WTC11 (cell line): Measurements from ENCODE around the gene MYBPHL. TPM values are rescaled to one million over a fixed set of nuclear protein-coding genes. Genes with fewer than 3 reads are reported as not detected.

Experiments
- ATAC-seq: fragments of 200-7000 bp; cut with Tn5 transposase; 2 replicates; pipeline ENCODE4 v1.10.0; 2021; ENCODE audit warnings: mild to moderate bottlenecking, moderate library complexity
- CTCF ChIA-PET: fragments of 300-600 bp; sonication (Branson Sonifier 250); formaldehyde crosslinking; loops from one replicate; lab custom pipeline; 2021; ENCODE audit warnings: antibody characterized with exemption; lab: Charles Lee
- POLR2A ChIA-PET: fragments of 350-600 bp; sonication (Branson Sonifier 250); formaldehyde crosslinking; loops from one replicate; lab custom pipeline; 2021; ENCODE audit warnings: antibody characterized with exemption; lab: Charles Lee
- DNase-seq: peaks from one replicate; pipeline ENCODE4 v3.0.0; 2021; ENCODE audit warnings: low spot score
- H3K27ac Mint-ChIP-seq: 2 replicates; pipeline ENCODE4 v1.8.0; 2021; ENCODE audit warnings: mixed read lengths
- H3K27me3 Mint-ChIP-seq: 2 replicates; pipeline ENCODE4 v1.8.0; 2021; ENCODE audit warnings: low read depth, mild to moderate bottlenecking, moderate library complexity, mixed read lengths
- H3K36me3 Mint-ChIP-seq: 2 replicates; pipeline ENCODE4 v1.8.0; 2021; ENCODE audit warnings: mixed read lengths
- H3K4me1 Mint-ChIP-seq: 2 replicates; pipeline ENCODE4 v1.8.0; 2022; ENCODE audit warnings: mixed read lengths
- H3K4me3 Mint-ChIP-seq: 2 replicates; pipeline ENCODE4 v1.8.0; 2021; ENCODE audit warnings: mild to moderate bottlenecking, moderate library complexity, mixed read lengths
- H3K9me3 Mint-ChIP-seq: 2 replicates; pipeline ENCODE4 v1.8.0; 2021; ENCODE audit warnings: mixed read lengths
- ESRRA ChIP-seq: sonication (generic); formaldehyde crosslinking; IDR thresholded peaks from 2 replicates; pipeline ENCODE4 v1.8.1; 2022; ENCODE audit warnings: mild to moderate bottlenecking, missing genetic modification reagents, borderline replicate concordance
- FOXK1 ChIP-seq: sonication (generic); formaldehyde crosslinking; IDR thresholded peaks from 2 replicates; pipeline ENCODE4 v1.8.0; 2022; ENCODE audit warnings: mild to moderate bottlenecking, moderate library complexity, missing genetic modification reagents
- FOXP1 ChIP-seq: sonication (generic); formaldehyde crosslinking; IDR thresholded peaks from 2 replicates; pipeline ENCODE4 v1.8.0; 2022; ENCODE audit warnings: missing genetic modification reagents, mild to moderate bottlenecking, moderate library complexity, borderline replicate concordance
- JUN ChIP-seq: sonication (generic); formaldehyde crosslinking; IDR thresholded peaks from 2 replicates; pipeline ENCODE4 v1.8.0; 2023; ENCODE audit warnings: mild to moderate bottlenecking, missing genetic modification reagents
- KAT7 ChIP-seq: sonication (generic); formaldehyde crosslinking; IDR thresholded peaks from 2 replicates; pipeline ENCODE4 v1.8.1; 2023; ENCODE audit warnings: missing genetic modification reagents, mild to moderate bottlenecking, borderline replicate concordance
- MYBL2 ChIP-seq: sonication (generic); formaldehyde crosslinking; IDR thresholded peaks from 2 replicates; pipeline ENCODE4 v1.8.1; 2023; ENCODE audit warnings: mild to moderate bottlenecking, moderate library complexity, missing genetic modification reagents
- NR3C1 ChIP-seq: sonication (generic); formaldehyde crosslinking; conservative IDR thresholded peaks from 2 replicates; pipeline ENCODE4 v1.8.1; 2023; ENCODE audit warnings: low read depth, mild to moderate bottlenecking, missing genetic modification reagents
- PRRX2 ChIP-seq: fragments of 250-450 bp; sonication (Bioruptor Pico); IDR thresholded peaks from 2 replicates; pipeline ENCODE4 v1.8.0; 2021; ENCODE audit warnings: mild to moderate bottlenecking
- RORB ChIP-seq: fragments of 250-450 bp; sonication (Bioruptor Pico); IDR thresholded peaks from 2 replicates; pipeline ENCODE4 v1.9.0; 2021; ENCODE audit warnings: mild to moderate bottlenecking
- SMAD3 ChIP-seq: sonication (generic); formaldehyde crosslinking; IDR thresholded peaks from 2 replicates; pipeline ENCODE4 v1.8.0; 2022; ENCODE audit warnings: missing genetic modification reagents, mild to moderate bottlenecking, borderline replicate concordance
- TEAD1 ChIP-seq: sonication (generic); formaldehyde crosslinking; IDR thresholded peaks from 2 replicates; pipeline ENCODE4 v1.8.0; 2022; ENCODE audit warnings: mild to moderate bottlenecking, missing genetic modification reagents
- ZNF232 ChIP-seq: sonication (generic); formaldehyde crosslinking; IDR thresholded peaks from 2 replicates; pipeline ENCODE4 v1.8.0; 2022; ENCODE audit warnings: mild to moderate bottlenecking, missing genetic modification reagents
- ZNF263 ChIP-seq: sonication (generic); formaldehyde crosslinking; IDR thresholded peaks from 2 replicates; pipeline ENCODE4 v1.8.1; 2022; ENCODE audit warnings: low read depth, mild to moderate bottlenecking, moderate library complexity, missing genetic modification reagents
- total RNA-seq: library from RNA; stranded (reverse); gene quantifications from 3 replicates; pipeline ENCODE4 v1.2.3, GENCODE V29; 2021
- TF ChIP-seq, protein P1 (sequence below): sonication (generic); formaldehyde crosslinking; conservative IDR thresholded peaks from 2 replicates; pipeline ENCODE4 v1.8.1; 2023; ENCODE audit warnings: mild to moderate bottlenecking, low read depth, missing genetic modification reagents, moderate library complexity
- TF ChIP-seq, protein P2 (sequence below): sonication (generic); formaldehyde crosslinking; IDR thresholded peaks from 2 replicates; pipeline ENCODE4 v1.8.0; 2022; ENCODE audit warnings: missing genetic modification reagents
- TF ChIP-seq, protein P3 (sequence below): sonication (generic); formaldehyde crosslinking; IDR thresholded peaks from 2 replicates; pipeline ENCODE4 v1.8.1; 2023; ENCODE audit warnings: mild to moderate bottlenecking, missing genetic modification reagents
- TF ChIP-seq, protein P4 (sequence below): sonication (generic); formaldehyde crosslinking; IDR thresholded peaks from 2 replicates; pipeline ENCODE4 v1.8.0; 2022; ENCODE audit warnings: mild to moderate bottlenecking, missing genetic modification reagents
- TF ChIP-seq, protein P5 (sequence below): fragments of 200-600 bp; IDR thresholded peaks from 2 replicates; pipeline ENCODE4 v1.8.0; 2022; ENCODE audit warnings: antibody characterized with exemption

MYBPHL gene
- total RNA-seq, 1 experiment from 2014 or later = 1.2 TPM

DNA sequence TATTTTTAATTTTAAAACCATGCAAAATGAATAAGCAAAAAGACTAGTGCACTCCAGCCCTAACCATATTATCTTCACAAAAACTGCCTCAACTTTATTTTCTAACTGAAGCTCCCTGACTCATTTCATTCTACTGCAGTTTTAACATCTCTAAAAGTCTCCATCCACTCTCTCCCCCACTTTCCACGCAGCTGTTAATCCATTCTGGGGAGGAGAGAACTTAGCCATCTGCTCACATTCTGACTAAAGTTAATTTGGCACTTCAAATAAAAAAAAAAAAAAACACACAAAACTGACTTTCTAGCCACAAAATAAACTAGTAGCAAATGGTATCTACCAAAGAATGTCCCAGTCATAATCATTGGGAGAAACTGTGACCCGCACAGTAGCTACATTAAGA, 5.4 kb upstream of the MYBPHL start:
- peaks cover 31% of the 10 kb centered on the region for H3K36me3 Mint-ChIP-seq
- ChIA-PET CTCF (interaction anchor here (0.6 kb wide), 1 partner anchor 87 kb away, joined by 3 read pairs; no protein-coding TSS in a partner anchor), POLR2A (no interaction called here)
- H3K27ac Mint-ChIP-seq = no peak overlapping the region
- no peak overlapping the region for H3K4me3 Mint-ChIP-seq
- H3K27me3 Mint-ChIP-seq = no peaks in the 10 kb centered on the region
- no peaks in the 10 kb centered on the region for H3K9me3 Mint-ChIP-seq
- ATAC-seq (no peak), DNase-seq (no peak)
- TF ChIP-seq, protein P1, sequence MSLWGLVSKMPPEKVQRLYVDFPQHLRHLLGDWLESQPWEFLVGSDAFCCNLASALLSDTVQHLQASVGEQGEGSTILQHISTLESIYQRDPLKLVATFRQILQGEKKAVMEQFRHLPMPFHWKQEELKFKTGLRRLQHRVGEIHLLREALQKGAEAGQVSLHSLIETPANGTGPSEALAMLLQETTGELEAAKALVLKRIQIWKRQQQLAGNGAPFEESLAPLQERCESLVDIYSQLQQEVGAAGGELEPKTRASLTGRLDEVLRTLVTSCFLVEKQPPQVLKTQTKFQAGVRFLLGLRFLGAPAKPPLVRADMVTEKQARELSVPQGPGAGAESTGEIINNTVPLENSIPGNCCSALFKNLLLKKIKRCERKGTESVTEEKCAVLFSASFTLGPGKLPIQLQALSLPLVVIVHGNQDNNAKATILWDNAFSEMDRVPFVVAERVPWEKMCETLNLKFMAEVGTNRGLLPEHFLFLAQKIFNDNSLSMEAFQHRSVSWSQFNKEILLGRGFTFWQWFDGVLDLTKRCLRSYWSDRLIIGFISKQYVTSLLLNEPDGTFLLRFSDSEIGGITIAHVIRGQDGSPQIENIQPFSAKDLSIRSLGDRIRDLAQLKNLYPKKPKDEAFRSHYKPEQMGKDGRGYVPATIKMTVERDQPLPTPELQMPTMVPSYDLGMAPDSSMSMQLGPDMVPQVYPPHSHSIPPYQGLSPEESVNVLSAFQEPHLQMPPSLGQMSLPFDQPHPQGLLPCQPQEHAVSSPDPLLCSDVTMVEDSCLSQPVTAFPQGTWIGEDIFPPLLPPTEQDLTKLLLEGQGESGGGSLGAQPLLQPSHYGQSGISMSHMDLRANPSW = no peak
- TF ChIP-seq MYBL2 (CRISPR knock-in tag) (no peak), FOXK1 (CRISPR knock-in tag) (no peak), ZNF263 (CRISPR knock-in tag) (no peak), ZNF232 (no peak), JUN (no peak), KAT7 (CRISPR knock-in tag) (no peak), TEAD1 (CRISPR knock-in tag) (no peak), RORB (CRISPR knock-in tag) (no peak), PRRX2 (CRISPR knock-in tag) (no peak), SMAD3 (CRISPR knock-in tag) (no peak)
- TF ChIP-seq, protein P2, sequence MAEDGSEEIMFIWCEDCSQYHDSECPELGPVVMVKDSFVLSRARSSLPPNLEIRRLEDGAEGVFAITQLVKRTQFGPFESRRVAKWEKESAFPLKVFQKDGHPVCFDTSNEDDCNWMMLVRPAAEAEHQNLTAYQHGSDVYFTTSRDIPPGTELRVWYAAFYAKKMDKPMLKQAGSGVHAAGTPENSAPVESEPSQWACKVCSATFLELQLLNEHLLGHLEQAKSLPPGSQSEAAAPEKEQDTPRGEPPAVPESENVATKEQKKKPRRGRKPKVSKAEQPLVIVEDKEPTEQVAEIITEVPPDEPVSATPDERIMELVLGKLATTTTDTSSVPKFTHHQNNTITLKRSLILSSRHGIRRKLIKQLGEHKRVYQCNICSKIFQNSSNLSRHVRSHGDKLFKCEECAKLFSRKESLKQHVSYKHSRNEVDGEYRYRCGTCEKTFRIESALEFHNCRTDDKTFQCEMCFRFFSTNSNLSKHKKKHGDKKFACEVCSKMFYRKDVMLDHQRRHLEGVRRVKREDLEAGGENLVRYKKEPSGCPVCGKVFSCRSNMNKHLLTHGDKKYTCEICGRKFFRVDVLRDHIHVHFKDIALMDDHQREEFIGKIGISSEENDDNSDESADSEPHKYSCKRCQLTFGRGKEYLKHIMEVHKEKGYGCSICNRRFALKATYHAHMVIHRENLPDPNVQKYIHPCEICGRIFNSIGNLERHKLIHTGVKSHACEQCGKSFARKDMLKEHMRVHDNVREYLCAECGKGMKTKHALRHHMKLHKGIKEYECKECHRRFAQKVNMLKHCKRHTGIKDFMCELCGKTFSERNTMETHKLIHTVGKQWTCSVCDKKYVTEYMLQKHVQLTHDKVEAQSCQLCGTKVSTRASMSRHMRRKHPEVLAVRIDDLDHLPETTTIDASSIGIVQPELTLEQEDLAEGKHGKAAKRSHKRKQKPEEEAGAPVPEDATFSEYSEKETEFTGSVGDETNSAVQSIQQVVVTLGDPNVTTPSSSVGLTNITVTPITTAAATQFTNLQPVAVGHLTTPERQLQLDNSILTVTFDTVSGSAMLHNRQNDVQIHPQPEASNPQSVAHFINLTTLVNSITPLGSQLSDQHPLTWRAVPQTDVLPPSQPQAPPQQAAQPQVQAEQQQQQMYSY (CRISPR knock-in tag) = no peak
- TF ChIP-seq, protein P3, sequence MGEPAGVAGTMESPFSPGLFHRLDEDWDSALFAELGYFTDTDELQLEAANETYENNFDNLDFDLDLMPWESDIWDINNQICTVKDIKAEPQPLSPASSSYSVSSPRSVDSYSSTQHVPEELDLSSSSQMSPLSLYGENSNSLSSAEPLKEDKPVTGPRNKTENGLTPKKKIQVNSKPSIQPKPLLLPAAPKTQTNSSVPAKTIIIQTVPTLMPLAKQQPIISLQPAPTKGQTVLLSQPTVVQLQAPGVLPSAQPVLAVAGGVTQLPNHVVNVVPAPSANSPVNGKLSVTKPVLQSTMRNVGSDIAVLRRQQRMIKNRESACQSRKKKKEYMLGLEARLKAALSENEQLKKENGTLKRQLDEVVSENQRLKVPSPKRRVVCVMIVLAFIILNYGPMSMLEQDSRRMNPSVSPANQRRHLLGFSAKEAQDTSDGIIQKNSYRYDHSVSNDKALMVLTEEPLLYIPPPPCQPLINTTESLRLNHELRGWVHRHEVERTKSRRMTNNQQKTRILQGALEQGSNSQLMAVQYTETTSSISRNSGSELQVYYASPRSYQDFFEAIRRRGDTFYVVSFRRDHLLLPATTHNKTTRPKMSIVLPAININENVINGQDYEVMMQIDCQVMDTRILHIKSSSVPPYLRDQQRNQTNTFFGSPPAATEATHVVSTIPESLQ (CRISPR knock-in tag) = no peak
- TF ChIP-seq, protein P4, sequence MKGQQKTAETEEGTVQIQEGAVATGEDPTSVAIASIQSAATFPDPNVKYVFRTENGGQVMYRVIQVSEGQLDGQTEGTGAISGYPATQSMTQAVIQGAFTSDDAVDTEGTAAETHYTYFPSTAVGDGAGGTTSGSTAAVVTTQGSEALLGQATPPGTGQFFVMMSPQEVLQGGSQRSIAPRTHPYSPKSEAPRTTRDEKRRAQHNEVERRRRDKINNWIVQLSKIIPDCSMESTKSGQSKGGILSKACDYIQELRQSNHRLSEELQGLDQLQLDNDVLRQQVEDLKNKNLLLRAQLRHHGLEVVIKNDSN = no peak
- H3K4me1 Mint-ChIP-seq = peaks cover 4% of the 10 kb centered on the region; the same call in 1 of the 2 replicates

DNA sequence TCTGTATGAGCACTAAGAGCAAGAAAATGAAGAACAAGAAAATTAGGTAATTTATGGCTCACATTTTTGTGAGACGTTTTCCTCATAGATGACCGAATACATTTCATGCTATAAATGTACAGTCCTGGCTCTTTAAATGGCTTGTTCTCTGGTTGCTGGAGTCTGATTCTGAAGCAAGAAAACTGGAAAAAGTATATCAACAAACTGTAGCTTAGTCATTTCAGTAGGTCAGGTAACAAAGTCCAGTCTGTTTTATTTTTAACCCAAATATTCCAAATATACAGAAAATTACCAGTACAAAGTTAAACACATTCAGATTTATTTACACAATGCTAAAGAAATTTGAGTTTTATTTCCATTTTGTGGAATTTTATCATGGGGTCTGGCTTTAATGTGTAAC, 2.5 kb upstream of the MYBPHL start:
- H3K27me3 Mint-ChIP-seq = no peaks in the 10 kb centered on the region
- TF ChIP-seq, protein P5, sequence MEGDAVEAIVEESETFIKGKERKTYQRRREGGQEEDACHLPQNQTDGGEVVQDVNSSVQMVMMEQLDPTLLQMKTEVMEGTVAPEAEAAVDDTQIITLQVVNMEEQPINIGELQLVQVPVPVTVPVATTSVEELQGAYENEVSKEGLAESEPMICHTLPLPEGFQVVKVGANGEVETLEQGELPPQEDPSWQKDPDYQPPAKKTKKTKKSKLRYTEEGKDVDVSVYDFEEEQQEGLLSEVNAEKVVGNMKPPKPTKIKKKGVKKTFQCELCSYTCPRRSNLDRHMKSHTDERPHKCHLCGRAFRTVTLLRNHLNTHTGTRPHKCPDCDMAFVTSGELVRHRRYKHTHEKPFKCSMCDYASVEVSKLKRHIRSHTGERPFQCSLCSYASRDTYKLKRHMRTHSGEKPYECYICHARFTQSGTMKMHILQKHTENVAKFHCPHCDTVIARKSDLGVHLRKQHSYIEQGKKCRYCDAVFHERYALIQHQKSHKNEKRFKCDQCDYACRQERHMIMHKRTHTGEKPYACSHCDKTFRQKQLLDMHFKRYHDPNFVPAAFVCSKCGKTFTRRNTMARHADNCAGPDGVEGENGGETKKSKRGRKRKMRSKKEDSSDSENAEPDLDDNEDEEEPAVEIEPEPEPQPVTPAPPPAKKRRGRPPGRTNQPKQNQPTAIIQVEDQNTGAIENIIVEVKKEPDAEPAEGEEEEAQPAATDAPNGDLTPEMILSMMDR = no peak
- no peak for TF ChIP-seq FOXP1 (CRISPR knock-in tag)
- TF ChIP-seq ESRRA (CRISPR knock-in tag) = no peak
- no peak for TF ChIP-seq NR3C1
- peaks cover 17% of the 10 kb centered on the region for H3K4me1 Mint-ChIP-seq
- ATAC-seq = no peak
- H3K9me3 Mint-ChIP-seq = no peaks in the 10 kb centered on the region
- no peak overlapping the region for H3K4me3 Mint-ChIP-seq
- H3K36me3 Mint-ChIP-seq = peaks cover 11% of the 10 kb centered on the region
- H3K27ac Mint-ChIP-seq = no peak overlapping the region; the same call in 1 of the 2 replicates
- no peak for DNase-seq
- POLR2A ChIA-PET = no interaction called here
- CTCF ChIA-PET = no interaction called here
